Ovary (tissue), 9 donors: ENCODE data around the gene POLD3. TPM values are rescaled to one million over a fixed set of nuclear protein-coding genes. Genes with fewer than 3 reads are reported as not detected.
A peak's percentile ranks its signal among the peaks of the same experiment; 100 is the strongest.

Experiments
- DNase-seq, 5 donors: peaks; one replicate each; pipeline ENCODE4 v3.0.0-alpha.2; 2019 to 2020
- H3K27ac ChIP-seq, 2 donors: fragments of 200-600 bp; one replicate each; pipeline versions ENCODE4 v1.5.1 to v1.8.0; 2019 to 2022
- H3K27me3 ChIP-seq: fragments of 200-600 bp; one replicate; pipeline ENCODE4 v1.8.0; 2022
- H3K36me3 ChIP-seq: fragments of 200-600 bp; sonication (generic); one replicate; pipeline ENCODE4 v1.5.1; 2019
- H3K4me1 ChIP-seq: one replicate; pipeline ENCODE4 v1.8.1; 2013; ENCODE audit warnings: mild to moderate bottlenecking, moderate library complexity; ENCODE audit not compliant: insufficient read depth
- H3K4me3 ChIP-seq: fragments of 200-600 bp; sonication (generic); one replicate; pipeline ENCODE4 v1.5.1; 2017
- H3K9me3 ChIP-seq, 2 donors: fragments of 200-600 bp in 1 of 2; sonication (generic) in 1 of 2; one replicate each; pipeline versions ENCODE4 v1.5.1 to v1.8.1; 2013 to 2019; ENCODE audit warnings: mild to moderate bottlenecking in 1 of 2, moderate library complexity in 1 of 2
- CTCF ChIP-seq, 3 donors: fragments of 450-650 bp in 2 of 3; fragments of 200-600 bp in 1 of 3; IDR thresholded peaks; one replicate each; pipeline versions ENCODE4 v1.5.1 to v1.8.0; 2016 to 2022; ENCODE audit warnings: antibody characterized with exemption in 3 of 3, mild to moderate bottlenecking in 1 of 3
- EP300 ChIP-seq: sonication (generic); formaldehyde crosslinking; IDR thresholded peaks from one replicate; pipeline ENCODE4 v1.6.1; 2017; ENCODE audit warnings: antibody characterized with exemption
- POLR2A ChIP-seq: fragments of 450-650 bp; IDR thresholded peaks from one replicate; pipeline ENCODE4 v1.6.1; 2017; ENCODE audit warnings: antibody characterized with exemption, mild to moderate bottlenecking, moderate library complexity
- WGBS, 3 donors: extraction: QIAGEN DNeasy Blood & Tissue Kit in 1 of 3; methylation state at CpG; one replicate each; pipeline versions ENCODE4 v1.1.5 to v1.1.7; 2013 to 2017; 5-methylcytosine and 5-hydroxymethylcytosine counted together
- intact Hi-C, 4 donors: fragments of 100-400 bp; cut with DNase I; formaldehyde crosslinking; loops; one replicate each; pipeline versions ENCODE4 v1.11.0 to v1.15.1; 2022 to 2023
- polyA plus RNA-seq, 2 donors: library from polyadenylated mRNA; stranded (reverse); fragments of 200-250 nt in 1 of 2; fragments of 350-450 nt in 1 of 2; fragmentation: Illumina TruSeq in 1 of 2; extraction: RNeasy Lipid Tissue Mini Kit (QIAGEN cat#74804) in 1 of 2; gene quantifications; one replicate each; pipeline ENCODE4 v1.2.3, GENCODE V29; 2013 to 2014
- small RNA-seq: library from RNA; depleted of rRNA; stranded (forward); fragments of <200 nt; gene quantifications from one replicate; pipeline ENCODE3, GENCODE V24; 2016
- total RNA-seq, 7 donors: library from RNA; depleted of rRNA in 2 of 7; stranded (reverse); fragments of >200 nt in 2 of 7; fragmentation: NEBNext Ultra II Directional in 3 of 7; extraction: Animal tissue kit (Norgen Biotek cat#: 25700) in 3 of 7; gene quantifications; one replicate each; pipeline versions ENCODE4 v1.1.0 to v1.2.4, GENCODE V29; 2016 to 2023
- donor health status: DM: no; HTN: no; CAD: no; lungs with moderate emphysema.
- donor health status: DM: no; HTN: no; CAD: no.
- donor health status: Bipolar disorder and iron deficiency.
- donor health status: DM: yes; HTN: yes; CAD: no.
- donor health status: DM: no; HTN: no; CAD: no.
- donor health status: DM: yes; HTN: yes; CAD: no.

The POLD3 gene
- total and polyA plus RNA-seq, 9 donors: 8.2 to 19.0 (median 17.0) TPM

DNA sequence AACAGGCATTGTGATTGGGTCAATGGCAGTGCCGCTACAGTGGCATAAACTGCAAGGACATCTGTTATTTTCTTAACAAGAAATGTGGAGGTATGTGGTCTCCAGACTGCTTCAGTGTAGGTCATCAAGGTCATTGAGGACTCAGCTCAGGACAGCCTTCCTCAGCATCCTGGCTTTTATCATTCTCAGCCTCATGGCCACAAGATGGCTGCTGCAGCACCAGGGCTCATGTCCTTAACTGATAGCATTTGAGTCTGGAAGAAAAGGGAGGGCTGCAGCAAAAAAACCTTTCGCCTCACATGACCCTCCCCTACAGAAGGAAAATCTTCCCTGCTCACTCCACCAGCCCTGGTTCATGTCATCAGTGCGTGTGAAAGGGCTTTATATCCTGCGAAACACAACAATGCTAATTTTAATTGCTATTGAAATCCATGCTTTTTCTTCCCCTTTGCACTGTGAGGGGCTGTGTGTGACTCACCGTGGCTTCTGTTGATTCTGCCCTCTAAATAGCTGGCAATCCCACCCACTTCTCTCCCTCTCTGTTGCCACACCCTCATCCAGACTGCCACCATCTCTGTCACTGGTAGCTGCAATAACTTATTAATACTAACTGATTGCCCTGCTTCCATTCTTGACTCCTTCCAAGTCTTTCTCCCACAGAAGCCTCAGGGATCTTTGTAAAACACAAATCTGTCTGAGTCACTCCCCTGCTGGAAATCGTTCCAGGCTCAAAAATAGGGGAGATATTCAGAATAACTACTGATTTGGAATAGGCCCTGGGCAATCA lies 95.0 kb downstream of the POLD3 start:
- WGBS, 3 donors: 68 to 69% (median 68%) methylated on average over 6 of the region's 6 CpGs
- Histone ChIP-seq H3K9me3 (no peaks in the 10 kb centered on the region), H3K4me3 (no peak overlapping the region), H3K36me3 (no peaks in the 10 kb centered on the region), H3K4me1 (peaks cover 2% of the 10 kb centered on the region), H3K27ac (no peak overlapping the region), H3K27me3 (no peaks in the 10 kb centered on the region)
- intact Hi-C loops: no loop called here
- DNase-seq: peak in 1 of 5 donors; percentile 2
- no peak for TF ChIP-seq CTCF (IDR thresholded peaks at IDR 0.05)
- no peak for TF ChIP-seq EP300
- TF ChIP-seq POLR2A: no peak

GRCh38 chr11:74689666-74690065 lies 97.3 kb downstream of the POLD3 start:
- H3K9me3 ChIP-seq: no peaks in the 10 kb centered on the region
- H3K4me3 ChIP-seq: no peak overlapping the region
- no peak for TF ChIP-seq POLR2A
- TF ChIP-seq EP300: no peak
- TF ChIP-seq CTCF (IDR thresholded peaks at IDR 0.05): no peak
- H3K4me1 ChIP-seq: no peaks in the 10 kb centered on the region
- no peak overlapping the region for H3K27ac ChIP-seq
- no peaks in the 10 kb centered on the region for H3K36me3 ChIP-seq
- H3K27me3 ChIP-seq: no peaks in the 10 kb centered on the region
- 95 to 98% (median 97%) methylated on average over 4 of the region's 4 CpGs for WGBS, 3 donors
- intact Hi-C loops: no loop called here
- no peak for DNase-seq

GRCh38 chr11:74691755-74692154 lies 99.4 kb downstream of the POLD3 start:
- intact Hi-C loops: no loop called here
- H3K4me3 ChIP-seq: no peak overlapping the region
- H3K36me3 ChIP-seq: no peaks in the 10 kb centered on the region
- WGBS, 3 donors: 84 to 89% (median 86%) methylated on average over 4 of the region's 4 CpGs
- no peaks in the 10 kb centered on the region for H3K9me3 ChIP-seq
- no peak for DNase-seq
- peaks cover 8% of the 10 kb centered on the region for H3K4me1 ChIP-seq
- H3K27me3 ChIP-seq: no peaks in the 10 kb centered on the region
- no peak for TF ChIP-seq EP300
- TF ChIP-seq CTCF (IDR thresholded peaks at IDR 0.05): no peak
- TF ChIP-seq POLR2A: no peak
- H3K27ac ChIP-seq: no peak overlapping the region

Small RNA genes within 50 kb of the gene (small RNA-seq; reads per million reads assigned to genes)
- gene RANP3: not detected
- gene RN7SKP297: not detected

Other genes with a start within 250 kb of the POLD3 start
- 1 to 10 TPM; 1.4 to 6.2 (median 2.3) TPM for gene PGM2L1, start 194.1 kb upstream of the POLD3 start, total RNA-seq
- 1 to 10 TPM; 1.0 to 1.5 TPM for gene PGM2L1, start 194.1 kb upstream of the POLD3 start, polyA plus RNA-seq
- 10 to 100 TPM in 6 of 7 donors, 1 to 10 TPM in 1; 3.1 to 19.9 (median 16.0) TPM for gene KCNE3, start 125.0 kb upstream of the POLD3 start, total RNA-seq
- 10 to 100 TPM; 10.4 to 19.1 TPM for gene KCNE3, start 125.0 kb upstream of the POLD3 start, polyA plus RNA-seq
- gene LIPT2, start 98.9 kb upstream of the POLD3 start, total RNA-seq: 1 to 10 TPM; 4.1 to 9.2 (median 5.7) TPM
- gene LIPT2, start 98.9 kb upstream of the POLD3 start, polyA plus RNA-seq: 1 to 10 TPM; 3.4 to 5.3 TPM
- gene CHRDL2, start 138.8 kb downstream of the POLD3 start, total RNA-seq: 10 to 100 TPM in 1 of 7 donors, 1 to 10 TPM in 2, not detected in 4; 1.9 to 12.3 (median 2.7) TPM
- 1 to 10 TPM in 1 of 2 donors, under 1 TPM in 1; 0.22 to 5.1 TPM for gene CHRDL2, start 138.8 kb downstream of the POLD3 start, polyA plus RNA-seq
- 10 to 100 TPM; 19.0 to 26.1 (median 23.0) TPM for gene RNF169, start 156.3 kb downstream of the POLD3 start, total RNA-seq
- gene RNF169, start 156.3 kb downstream of the POLD3 start, polyA plus RNA-seq: 10 to 100 TPM in 1 of 2 donors, 1 to 10 TPM in 1; 7.1 to 10.5 TPM